GM19351 (cell line): ENCODE measurements around the gene NOC2L.
A peak's percentile ranks its signal among the peaks of the same experiment; 100 is the strongest.
"Not testable (repeated sequence)": the region's sequence is repeated elsewhere in the genome, so short reads cannot be mapped to it uniquely, and the experiment has no call there.

Source experiments
- ATAC-seq: cut with Tn5 transposase; IDR thresholded peaks from one replicate; pipeline ENCODE4 v1.9.1; 2021; ENCODE audit warnings: mild to moderate bottlenecking, moderate library complexity; ENCODE audit not compliant: unreplicated experiment

NOC2L gene

DNA sequence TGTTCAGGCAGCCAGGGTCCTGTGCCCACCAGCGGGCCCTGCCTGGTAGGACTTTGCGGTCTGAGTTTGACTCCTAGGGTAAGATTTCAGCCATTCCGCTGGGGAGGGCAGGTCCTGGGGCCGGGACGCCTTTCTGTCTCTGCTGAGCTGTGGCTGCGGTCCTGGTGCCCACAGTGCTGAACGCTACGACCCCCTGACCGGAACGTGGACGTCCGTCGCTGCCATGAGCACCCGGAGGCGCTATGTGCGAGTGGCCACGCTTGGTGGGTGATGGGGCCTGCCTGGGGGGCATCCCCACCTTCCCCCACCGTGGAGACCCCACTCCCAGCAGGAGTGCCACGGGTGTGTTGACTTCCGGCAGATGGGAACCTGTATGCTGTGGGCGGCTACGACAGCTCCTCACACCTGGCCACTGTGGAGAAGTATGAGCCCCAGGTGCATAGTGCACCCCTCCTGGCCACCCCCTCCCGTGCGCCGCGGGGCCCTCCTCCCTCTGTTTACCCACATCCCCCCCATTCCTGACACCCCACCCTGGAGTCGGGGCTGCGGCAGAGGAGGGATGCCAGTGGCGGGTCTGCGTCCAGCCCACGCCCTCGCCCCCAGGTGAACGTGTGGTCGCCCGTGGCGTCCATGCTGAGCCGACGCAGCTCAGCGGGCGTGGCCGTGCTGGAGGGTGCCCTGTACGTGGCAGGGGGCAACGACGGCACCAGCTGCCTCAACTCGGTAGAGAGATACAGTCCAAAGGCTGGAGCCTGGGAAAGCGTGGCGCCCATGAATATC, 4.9 kb upstream of the NOC2L start:
- ATAC-seq, result no peak

DNA sequence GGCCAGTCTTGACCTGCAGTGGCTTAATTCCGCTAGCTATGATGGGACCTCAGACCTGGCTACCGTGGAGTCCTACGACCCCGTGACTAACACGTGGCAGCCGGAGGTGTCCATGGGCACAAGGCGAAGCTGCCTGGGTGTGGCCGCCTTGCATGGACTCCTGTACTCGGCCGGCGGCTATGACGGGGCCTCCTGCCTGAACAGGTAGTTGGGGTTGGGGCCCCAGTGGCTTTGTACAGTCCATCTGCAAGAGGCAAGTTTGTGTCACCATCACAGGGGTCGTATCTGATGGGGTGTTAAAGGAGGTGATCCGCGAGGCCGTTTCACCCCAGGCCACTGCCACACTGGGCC, 4.2 kb upstream of the NOC2L start:
- ATAC-seq, result no peak

DNA sequence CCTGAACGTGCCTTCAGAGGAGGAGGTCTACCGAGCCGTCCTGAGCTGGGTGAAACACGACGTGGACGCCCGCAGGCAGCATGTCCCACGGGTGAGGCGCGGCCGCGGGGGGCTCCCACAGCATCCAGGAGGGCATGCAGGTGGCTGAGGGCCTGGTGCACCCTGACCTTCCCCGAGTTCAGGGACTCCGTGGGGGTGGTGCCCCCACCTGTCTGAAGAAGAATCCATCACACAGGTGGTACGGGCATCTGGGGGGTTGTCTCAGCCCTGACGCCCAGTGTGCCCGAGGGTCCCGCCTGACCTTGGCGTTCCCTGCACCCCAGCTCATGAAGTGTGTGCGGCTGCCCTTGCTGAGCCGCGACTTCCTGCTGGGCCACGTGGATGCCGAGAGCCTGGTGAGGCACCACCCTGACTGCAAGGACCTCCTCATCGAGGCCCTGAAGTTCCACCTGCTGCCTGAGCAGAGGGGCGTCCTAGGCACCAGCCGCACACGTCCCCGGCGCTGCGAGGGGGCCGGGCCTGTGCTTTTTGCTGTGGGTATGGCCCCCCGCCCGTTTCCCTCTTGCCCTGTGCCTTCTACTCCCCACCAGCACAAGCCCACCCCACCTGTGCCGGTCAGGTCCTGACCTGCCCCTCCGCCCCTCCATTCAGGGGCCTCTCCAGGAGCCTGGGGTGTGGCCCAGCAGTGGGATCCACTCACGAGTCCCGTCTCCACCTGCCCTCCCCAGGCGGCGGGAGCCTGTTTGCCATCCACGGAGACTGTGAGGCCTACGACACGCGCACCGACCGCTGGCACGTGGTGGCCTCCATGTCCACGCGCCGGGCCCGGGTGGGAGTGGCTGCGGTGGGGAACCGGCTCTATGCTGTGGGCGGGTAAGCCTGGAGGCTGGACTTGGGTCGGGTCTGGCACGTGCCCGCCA, 3.6 kb upstream of the NOC2L start:
- no peak for ATAC-seq

DNA sequence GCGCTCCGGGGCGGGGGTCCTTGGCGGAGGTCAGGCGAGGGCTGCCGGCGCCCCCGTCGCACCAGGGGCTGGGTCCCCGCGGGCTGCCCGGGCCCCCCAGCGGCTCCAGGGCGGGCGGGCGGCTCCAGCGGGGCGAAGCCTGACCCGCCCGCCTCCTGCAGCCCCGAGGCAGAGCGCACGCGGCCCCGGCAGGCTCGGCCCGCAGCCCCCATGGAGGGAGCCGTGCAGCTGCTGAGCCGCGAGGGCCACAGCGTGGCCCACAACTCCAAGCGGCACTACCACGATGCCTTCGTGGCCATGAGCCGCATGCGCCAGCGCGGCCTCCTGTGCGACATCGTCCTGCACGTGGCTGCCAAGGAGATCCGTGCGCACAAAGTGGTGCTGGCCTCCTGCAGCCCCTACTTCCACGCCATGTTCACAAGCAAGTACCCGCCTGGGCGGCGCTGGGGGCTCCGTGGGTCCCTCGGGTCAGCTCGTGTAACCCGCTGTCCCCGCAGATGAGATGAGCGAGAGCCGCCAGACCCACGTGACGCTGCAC, 2.1 kb upstream of the NOC2L start:
- no peak for ATAC-seq

DNA sequence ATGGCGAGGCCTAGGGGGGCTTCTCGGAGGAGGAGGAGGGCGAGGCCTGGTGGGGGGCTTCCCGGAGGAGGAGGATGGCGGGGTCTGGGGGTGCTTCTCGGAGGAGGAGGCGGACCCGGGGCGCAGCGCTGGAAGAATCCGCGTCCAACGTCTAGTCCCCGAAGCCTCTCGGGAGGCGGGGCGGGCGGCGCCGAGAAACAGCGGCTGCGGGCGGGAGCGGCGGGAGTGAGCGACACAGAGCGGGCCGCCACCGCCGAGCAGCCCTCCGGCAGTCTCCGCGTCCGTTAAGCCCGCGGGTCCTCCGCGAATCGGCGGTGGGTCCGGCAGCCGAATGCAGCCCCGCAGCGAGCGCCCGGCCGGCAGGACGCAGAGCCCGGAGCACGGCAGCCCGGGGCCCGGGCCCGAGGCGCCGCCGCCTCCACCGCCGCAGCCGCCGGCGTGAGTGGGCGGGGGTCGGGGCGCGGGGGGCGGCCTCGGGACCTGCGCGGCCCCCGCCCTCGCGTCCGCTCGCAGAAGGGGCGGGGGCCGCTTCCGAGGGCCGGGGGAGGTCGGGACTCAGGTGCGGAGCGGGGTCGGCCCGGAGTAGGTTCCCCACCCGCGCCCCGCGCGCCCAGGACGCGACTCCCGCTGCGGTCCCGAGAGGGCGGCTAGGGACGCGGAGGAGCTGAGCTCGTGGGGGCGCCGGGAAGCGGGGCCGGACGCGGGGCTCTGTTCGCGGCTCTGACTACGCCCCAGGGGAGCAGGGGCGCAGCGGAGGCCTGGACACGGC, 1.5 kb upstream of the NOC2L start, which contains the start of gene KLHL17:
KLHL17 (plus strand) TSS at position 222 of the 769 bp plus-strand sequence; CDS start at position 332, 110 bp downstream.
- peak; percentile 54 for ATAC-seq

DNA sequence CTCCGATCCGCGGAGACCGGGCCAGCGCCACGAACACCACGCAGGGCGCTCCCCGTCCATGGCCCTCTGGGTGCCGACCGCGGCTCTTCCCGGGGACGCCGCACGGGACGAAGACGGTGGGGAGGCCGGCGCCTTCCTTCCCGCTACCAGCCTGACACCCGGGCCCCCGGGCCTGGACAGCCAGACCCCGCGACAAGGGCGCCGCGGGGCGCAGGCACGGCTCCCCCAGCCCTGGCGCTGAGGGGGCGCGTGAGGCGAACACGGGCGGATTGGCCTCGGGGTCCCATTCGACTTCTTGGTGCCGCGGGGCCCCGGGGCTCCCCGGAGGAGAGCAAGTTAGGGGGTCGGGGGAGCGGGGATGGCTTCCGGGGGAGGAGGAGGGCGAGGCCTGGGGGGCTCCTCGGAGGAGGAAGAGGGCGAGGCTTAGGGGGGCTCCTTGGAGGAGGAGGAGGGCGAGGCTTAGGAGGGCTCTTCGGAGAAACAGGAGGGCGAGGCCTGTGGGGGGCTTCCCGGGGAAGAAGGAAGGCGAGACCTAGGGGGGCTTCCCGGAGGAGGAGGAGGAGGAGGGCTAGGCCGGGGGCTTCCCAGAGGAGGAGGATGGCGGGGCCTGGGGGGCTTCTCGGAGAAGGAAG, 791 bp upstream of the NOC2L start:
- ATAC-seq, result no peak

DNA sequence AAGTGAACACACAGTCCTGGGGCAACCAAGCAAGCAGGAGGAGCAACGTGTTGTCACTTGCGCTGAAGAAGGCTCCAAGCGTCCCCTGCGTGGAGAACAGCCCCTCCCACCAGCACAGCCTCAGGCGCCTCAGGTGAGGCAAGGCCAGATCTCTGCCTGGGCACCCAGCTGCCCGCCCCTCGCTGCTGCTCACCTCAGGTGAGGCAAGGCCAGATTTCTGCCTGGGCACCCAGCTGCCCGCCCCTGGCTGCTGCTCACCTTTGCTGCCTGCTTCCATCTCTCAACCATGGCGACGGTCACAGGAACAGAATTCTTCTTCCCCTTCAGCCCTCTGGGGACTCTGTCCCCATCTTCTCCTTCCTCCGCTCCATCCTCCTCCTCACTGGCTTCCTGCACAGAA, 2.4 kb downstream of the NOC2L start:
- ATAC-seq, result no peak

DNA sequence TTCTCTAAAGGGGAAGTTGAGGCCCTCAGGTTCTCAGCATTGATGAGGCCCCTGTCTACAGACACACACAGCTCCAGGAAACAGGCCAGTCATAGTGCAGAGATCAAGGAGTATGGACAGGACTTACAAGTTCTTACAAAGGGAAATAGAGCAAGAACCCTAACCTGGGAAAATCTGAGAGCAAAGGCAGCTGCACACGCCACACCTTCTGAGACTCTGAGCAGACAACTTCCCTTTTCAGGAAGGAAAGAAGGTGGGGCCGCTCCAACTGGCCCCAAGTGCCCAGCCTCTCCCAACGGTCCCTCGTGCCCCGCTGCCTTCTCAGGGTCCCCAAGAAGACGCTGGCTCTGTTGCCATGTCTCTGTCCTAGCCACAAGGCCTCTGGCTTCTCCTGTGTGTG, 3.6 kb downstream of the NOC2L start:
- ATAC-seq, result no peak

DNA sequence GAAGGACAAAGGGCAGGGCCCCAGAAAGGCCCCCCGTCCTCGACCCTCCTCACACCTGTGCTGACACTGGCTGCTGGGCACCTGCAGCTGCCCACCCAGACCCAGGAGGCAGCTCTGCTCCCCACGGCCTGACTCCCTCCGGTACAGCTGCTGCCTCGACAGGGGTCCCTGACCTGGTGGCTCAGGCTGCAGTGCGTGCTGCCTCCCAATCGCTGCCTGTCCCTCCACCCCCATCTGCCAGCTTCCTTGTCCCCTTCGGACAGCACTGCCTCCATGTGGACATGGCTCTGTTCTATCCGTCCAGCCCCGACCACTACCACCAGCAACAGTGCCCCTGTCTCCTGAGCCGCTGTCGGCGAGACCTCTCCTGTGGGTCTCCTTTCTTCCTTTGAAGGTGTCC, 4.1 kb downstream of the NOC2L start:
- no peak for ATAC-seq

DNA sequence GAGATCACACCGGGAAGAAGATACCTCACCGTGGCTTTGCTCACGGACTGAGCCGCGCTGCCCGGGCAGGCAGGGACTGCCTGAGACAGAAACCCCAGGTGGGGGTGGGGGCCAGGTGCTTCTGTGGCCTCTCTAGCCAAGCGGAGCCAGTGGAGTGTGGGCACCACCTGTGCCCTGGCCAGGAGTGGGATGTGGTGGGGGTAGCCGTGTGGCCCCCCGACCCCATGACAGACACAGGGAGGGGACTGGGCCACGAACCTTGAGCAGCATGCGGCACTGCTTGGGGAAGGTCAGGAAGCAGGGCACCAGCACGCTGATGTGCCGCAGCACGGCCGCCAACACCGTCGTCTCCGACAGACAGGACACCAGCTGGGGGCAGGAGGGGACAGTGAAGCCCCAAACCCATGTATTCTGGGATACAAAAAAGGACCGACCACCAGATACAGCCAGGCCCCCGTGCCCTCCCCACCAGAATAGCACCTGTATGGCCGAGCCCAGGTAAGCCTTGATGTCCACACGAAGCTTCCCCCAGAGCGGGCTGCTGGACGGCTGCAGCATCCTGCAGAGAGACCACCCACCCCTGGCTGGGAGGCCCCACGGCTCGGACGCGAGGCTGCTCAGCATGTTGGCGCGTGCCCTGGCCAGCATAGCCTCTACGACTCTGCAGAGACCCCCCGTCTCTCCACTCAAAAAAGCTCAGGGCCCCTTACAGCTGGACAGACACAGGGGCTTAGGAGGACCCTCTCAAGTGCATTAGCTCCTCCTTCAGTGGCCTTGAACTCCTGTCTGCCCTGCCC, 5.3 kb downstream of the NOC2L start:
- no peak for ATAC-seq

DNA sequence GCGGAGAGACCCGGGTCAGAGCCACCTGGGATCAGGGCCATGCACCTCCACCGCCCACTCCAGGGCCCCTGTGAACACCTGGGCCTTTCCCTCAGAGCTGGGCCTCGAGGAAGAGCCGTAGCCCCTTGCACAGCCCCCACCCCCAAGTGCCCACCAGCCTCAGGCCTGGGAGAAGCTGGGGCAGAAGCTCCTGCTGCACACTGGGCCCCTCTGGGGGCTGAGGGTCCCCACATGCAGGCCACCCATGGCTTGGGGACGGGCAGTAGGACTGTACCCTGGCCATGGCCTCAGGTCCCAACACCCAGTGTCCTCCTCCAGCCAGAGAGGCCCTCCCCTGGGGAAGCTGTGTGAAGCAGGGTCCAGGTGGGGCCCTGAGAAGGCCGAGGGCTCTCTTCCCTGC, 6.5 kb downstream of the NOC2L start:
- ATAC-seq, result no peak

DNA sequence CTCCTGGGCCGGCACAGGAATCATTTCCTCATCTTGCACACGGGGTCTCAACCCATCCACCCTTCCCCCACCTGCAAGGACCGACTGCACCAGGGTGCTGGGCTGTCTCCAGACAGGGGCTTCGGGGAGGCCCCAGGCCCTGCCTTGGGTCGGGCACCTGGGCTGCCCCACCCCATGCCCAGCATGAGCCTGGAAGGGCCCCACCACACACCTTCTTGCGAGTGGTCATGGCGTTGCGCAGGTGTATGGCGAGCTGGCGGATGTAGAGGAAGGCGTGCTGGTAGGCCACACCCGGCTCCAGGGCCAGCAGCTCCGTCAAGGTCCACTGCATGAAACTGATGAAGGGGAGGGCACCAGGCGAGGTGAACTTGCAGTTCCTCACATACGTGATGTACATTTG, 6.9 kb downstream of the NOC2L start:
- ATAC-seq, result no peak

DNA sequence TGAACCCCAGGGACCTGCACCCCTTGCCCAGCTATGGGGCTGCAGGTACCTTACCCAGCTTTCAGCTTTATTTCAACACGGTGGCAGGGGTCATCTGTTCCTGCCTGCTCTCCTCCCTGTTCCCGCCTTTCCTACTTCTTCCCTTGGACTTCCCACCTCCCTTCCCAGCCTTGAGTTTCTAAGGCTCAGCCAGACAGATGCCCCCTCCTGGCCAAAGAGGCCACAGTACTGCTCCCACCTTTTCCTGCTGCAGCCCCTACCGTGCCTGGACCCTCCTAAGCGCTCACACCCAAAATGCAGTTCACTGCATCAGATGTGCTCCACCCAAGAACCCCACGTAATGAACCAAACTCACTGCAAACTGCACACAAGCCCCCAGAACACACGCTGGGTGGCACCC, 7.7 kb downstream of the NOC2L start:
- ATAC-seq, result no peak

DNA sequence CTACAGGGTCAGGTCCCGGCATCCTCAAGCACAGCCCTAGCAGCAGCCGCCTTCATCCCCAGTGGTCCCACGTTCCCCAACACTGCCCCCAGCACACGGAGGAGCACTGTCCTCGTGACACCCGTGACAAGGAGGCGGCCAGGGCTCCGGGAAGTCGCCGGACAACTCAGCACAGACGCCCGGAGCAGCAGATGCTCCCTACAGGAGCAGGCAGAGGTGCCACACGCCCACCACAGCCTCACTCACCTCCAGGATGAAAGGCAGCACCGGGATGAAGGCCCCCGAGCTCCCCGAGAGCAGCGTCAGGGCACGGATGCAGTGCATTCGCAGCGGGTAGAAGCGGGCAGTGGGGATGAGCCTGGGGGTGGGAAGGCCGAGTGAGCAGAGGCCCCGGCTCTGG, 8.2 kb downstream of the NOC2L start:
- no peak for ATAC-seq

DNA sequence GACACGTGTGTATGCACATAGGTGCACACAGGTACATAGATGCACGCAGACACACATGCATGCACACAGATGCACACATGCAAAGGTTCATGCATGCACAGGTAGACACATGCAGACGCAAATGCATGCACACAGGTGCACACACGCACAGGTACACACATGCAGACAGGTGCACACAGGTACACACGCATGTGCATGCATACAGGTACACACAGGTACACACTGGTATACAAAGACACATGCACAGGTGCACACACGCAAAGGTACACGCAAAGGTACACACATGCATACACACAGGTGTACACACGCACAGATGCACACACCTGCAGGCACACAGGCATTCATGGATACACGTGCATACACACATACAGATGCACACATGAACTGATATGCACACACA, 8.8 kb downstream of the NOC2L start:
- ATAC-seq, result no peak

DNA sequence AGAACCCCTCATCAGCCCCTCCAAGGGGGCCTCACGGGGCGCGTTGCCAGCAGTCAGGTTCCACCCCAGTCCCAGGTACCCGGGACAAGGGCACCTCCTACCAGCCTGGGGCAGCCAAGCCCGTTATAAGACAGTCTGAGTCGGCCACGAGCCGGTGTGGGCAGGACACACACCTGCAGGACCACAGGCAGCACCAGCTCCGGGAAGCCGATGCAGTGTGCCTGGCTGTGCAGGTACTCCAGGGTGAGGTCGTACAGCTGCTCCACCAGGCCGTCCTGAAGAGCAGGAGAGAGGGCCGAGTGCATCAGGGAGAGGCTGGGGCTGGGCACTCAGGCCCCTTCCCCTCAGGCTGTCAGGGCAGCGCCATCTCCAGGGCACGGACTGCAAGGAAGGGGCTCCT, 11.1 kb downstream of the NOC2L start:
- no peak for ATAC-seq

DNA sequence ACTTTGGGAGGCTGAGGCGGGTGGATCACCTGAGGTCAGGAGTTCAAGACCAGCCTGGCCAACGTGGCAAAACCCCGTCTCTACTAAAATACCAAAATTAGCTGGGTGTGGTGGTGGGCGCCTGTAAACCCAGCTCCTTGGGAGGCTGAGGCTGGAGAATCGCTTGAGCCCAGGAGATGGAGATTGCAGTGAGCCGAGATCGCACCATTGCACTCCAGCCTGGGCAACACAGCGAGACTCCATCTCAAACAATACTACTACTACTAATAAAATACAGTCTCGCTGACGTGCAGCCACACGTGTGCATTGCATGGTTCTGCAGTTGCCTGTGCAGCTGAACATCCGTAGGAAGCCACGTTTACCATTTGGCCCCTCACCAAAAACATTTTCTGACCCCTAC, 12.2 kb downstream of the NOC2L start:
- not testable (repeated sequence) for ATAC-seq

DNA sequence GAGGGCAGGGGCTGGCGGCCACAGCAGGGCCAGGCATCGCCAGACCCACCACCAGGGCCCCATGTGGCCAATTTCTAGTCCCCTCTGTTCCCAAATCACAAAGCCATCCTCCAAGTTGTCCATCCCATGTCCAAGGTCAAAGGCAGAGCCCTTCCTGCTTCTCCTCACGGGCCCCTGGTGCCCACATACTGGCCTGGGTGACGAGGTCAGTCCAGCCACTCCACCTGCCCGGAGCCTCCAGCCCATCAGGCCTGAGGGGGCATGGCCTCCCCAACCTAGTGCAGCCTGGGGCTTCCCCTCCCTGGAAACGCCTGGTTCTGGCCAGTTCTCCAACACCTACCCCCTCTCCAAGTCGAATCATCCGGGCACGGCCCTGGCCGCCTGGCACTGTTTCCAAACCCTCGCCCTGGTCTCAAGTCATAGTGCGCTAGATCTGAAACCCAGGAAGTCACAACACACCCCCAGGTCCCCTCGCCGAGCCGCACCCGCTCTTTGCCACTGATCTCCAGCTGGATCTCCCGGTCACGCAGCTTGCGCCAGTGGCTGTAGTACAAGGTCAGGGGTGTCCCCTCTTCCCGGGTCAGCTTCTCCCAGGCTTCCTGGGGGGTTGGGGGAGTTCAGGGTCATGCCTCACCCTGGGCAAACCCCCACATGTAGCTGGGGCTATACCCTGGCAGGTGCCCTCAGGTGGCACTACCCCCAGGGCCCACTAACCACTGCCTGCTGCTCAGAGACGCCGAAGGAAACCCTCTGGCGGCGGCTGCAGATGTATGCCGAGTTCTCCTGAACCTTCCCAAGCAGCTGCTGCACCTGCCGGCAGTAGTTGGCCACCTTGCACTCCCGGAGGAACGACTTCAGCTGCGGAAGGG, 13.1 kb downstream of the NOC2L start:
- ATAC-seq, result no peak
